SK-N-MC (cell line): ENCODE data around the gene ZMIZ2.
"Not testable (repeated sequence)": the region's sequence is repeated elsewhere in the genome, so short reads cannot be mapped to it uniquely, and the experiment has no call there.

Experiments used
- EZH2 ChIP-seq: fragments of 200-600 bp; sonication (generic); IDR thresholded peaks from one replicate; pipeline ENCODE4 v1.6.1; 2017; ENCODE audit warnings: antibody characterized with exemption
- FOXP2 ChIP-seq: optimal IDR thresholded peaks from 2 replicates; pipeline ENCODE3; 2011; ENCODE audit warnings: mild to moderate bottlenecking, moderate library complexity; ENCODE audit not compliant: insufficient read depth; ENCODE audit errors: extremely low read length, control extremely low read depth
- POLR2AphosphoS5 ChIP-seq: IDR thresholded peaks from 2 replicates; pipeline ENCODE4 v1.6.1; 2012; ENCODE audit warnings: mild to moderate bottlenecking, low read depth, low read length, borderline replicate concordance

DNA sequence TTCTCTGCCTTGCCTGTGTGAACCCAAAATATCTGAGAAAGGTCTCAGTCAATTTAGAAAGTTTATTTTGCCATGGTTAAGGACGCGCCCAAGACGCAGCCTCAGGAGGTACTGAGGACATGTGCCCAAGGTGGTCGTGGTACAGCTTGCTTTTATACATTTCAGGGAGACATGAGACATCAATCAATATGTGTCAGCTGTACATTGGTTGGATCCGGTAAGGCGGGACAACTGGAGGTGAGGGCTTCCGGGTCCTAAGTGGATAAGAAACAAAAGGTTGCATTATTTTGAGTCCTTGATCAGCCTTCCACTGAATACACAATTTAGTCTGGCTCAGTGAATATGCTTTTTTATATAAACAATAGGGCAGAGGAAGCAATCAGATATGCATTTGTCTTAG is 22.4 kb upstream of the ZMIZ2 start:
- not testable (repeated sequence) for TF ChIP-seq POLR2AphosphoS5, EZH2, FOXP2
